Spinal cord (tissue), 10 donors: Measurements from ENCODE around the gene VPS9D1. TPM values are rescaled to one million over a fixed set of nuclear protein-coding genes. Genes with fewer than 3 reads are reported as not detected.
A peak's percentile ranks its signal among the peaks of the same experiment; 100 is the strongest.

Experiments
- DNase-seq, 6 donors: peaks; one replicate each; pipeline versions ENCODE4 v3.0.0 to v3.0.0-alpha.2; 2013 to 2015; ENCODE audit warnings: low spot score in 6 of 6, low read depth in 4 of 6
- H3K27ac ChIP-seq: one replicate; pipeline ENCODE4 v1.5.1; 2013; ENCODE audit warnings: low read depth, low read length, control low read depth
- H3K27me3 ChIP-seq: one replicate; pipeline ENCODE4 v1.6.1; 2013; ENCODE audit warnings: low read length; ENCODE audit not compliant: control insufficient read depth, insufficient read depth
- H3K36me3 ChIP-seq: one replicate; pipeline ENCODE4 v1.6.1; 2013; ENCODE audit warnings: low read length; ENCODE audit not compliant: control insufficient read depth, insufficient read depth
- H3K4me1 ChIP-seq: one replicate; pipeline ENCODE4 v1.6.1; 2013; ENCODE audit warnings: low read length; ENCODE audit not compliant: control insufficient read depth, insufficient read depth
- H3K4me3 ChIP-seq: one replicate; pipeline ENCODE4 v1.5.1; 2013; ENCODE audit warnings: low read depth, low read length, control low read depth
- H3K9me3 ChIP-seq: one replicate; pipeline ENCODE4 v1.6.1; 2013; ENCODE audit warnings: low read length; ENCODE audit not compliant: control insufficient read depth, insufficient read depth
- WGBS: methylation state at CpG from one replicate; pipeline ENCODE4 v1.1.5; 2013; ENCODE audit warnings: missing lambda C conversion rate; ENCODE audit not compliant: insufficient coverage; 5-methylcytosine and 5-hydroxymethylcytosine counted together
- long read RNA-seq, 4 donors: transcript quantifications; one replicate each; lab custom pipeline, GENCODE V29; 2026
- polyA plus RNA-seq, 2 donors: library from polyadenylated mRNA; unstranded; fragments of 120-200 nt; gene quantifications; one replicate each; pipeline ENCODE4 v1.2.1, GENCODE V29; 2013; ENCODE audit not compliant: insufficient read length in 2 of 2
- total RNA-seq, 2 donors: library from RNA; depleted of rRNA in 1 of 2; stranded (reverse); fragments of 120-200 nt in 1 of 2; fragments of >200 nt in 1 of 2; gene quantifications; one replicate each; pipeline versions ENCODE4 v1.2.3 to v1.2.4, GENCODE V29; 2013 to 2014
- donor health status: healthy.

The VPS9D1 gene
- 10 to 100 TPM in 1 of 2 donors, 1 to 10 TPM in 1; 9.4 to 13.4 TPM for total RNA-seq
- 10 to 100 TPM; 39.5 to 49.7 TPM for polyA plus RNA-seq
- long read RNA-seq, donor 1, partial matches to known transcripts, result 0 of 4 reads
- long read RNA-seq, donor 1, other reads (novel, unspliced or antisense), result 0 of 4 reads
- long read RNA-seq, donor 2, result 0 reads
- long read RNA-seq, donor 3, partial matches to known transcripts, result 0 of 1 reads
- long read RNA-seq, donor 3, other reads (novel, unspliced or antisense), result 0 of 1 reads
- long read RNA-seq, donor 4, partial matches to known transcripts, result 0 of 2 reads
- long read RNA-seq, donor 4, other reads (novel, unspliced or antisense), result 0 of 2 reads

- Histone ChIP-seq H3K4me1 (peaks cover 48% of the 10 kb centered on the region), H3K4me3 (peak within 1 kb of the TSS; percentile 59), H3K9me3 (no peaks in the 10 kb centered on the region), H3K36me3 (peaks cover 69% of the 10 kb centered on the region), H3K27ac (peak within 1 kb of the TSS; percentile 90), H3K27me3 (no peaks in the 10 kb centered on the region)
- peak in 5 of 6 donors; percentile 62 to 93 (median 75) for DNase-seq
- WGBS, result under 1% methylated on average over 103 of the region's 103 CpGs
Measured at GRCh38 chr16:89720813-89721545, at the start of gene VPS9D1, which contains the start of gene ZNF276. VPS9D1 (minus strand) TSS chr16:89720898; CDS start chr16:89720861, 37 bp downstream. ZNF276 (plus strand) TSS chr16:89721537; CDS start chr16:89721641, 104 bp downstream.

- Histone ChIP-seq H3K9me3 (no peaks in the 10 kb centered on the region), H3K27me3 (no peaks in the 10 kb centered on the region), H3K4me1 (no peaks in the 10 kb centered on the region), H3K4me3 (no peak overlapping the region), H3K36me3 (peaks cover 80% of the 10 kb centered on the region), H3K27ac (no peak overlapping the region)
- DNase-seq, result no peak
- WGBS, result 91% methylated on average over 16 of the region's 16 CpGs
Measured at GRCh38 chr16:89770367-89770766, 49.7 kb upstream of the VPS9D1 start.

GRCh38 chr16:89765292-89765830 lies 44.7 kb upstream of the VPS9D1 start:
- H3K27ac ChIP-seq, result no peak overlapping the region
- H3K36me3 ChIP-seq, result peaks cover 80% of the 10 kb centered on the region
- H3K4me3 ChIP-seq, result no peak overlapping the region
- no peak for DNase-seq
- H3K9me3 ChIP-seq, result no peaks in the 10 kb centered on the region
- 89% methylated on average over 9 of the region's 10 CpGs for whole genome bisulfite sequencing
- H3K27me3 ChIP-seq, result no peaks in the 10 kb centered on the region
- no peaks in the 10 kb centered on the region for H3K4me1 ChIP-seq

GRCh38 chr16:89764711-89765201 lies 44.1 kb upstream of the VPS9D1 start:
- Histone ChIP-seq H3K27ac (no peak overlapping the region), H3K36me3 (peaks cover 80% of the 10 kb centered on the region), H3K4me1 (no peaks in the 10 kb centered on the region), H3K9me3 (no peaks in the 10 kb centered on the region), H3K27me3 (no peaks in the 10 kb centered on the region), H3K4me3 (no peak overlapping the region)
- WGBS, result 97% methylated on average over 16 of the region's 18 CpGs
- no peak for DNase-seq

GRCh38 chr16:89761304-89761922 lies 40.7 kb upstream of the VPS9D1 start:
- Histone ChIP-seq H3K4me1 (no peaks in the 10 kb centered on the region), H3K4me3 (no peak overlapping the region), H3K27me3 (no peaks in the 10 kb centered on the region), H3K9me3 (no peaks in the 10 kb centered on the region), H3K27ac (no peak overlapping the region), H3K36me3 (peaks cover 75% of the 10 kb centered on the region)
- WGBS, result 97% methylated on average over 5 of the region's 17 CpGs
- DNase-seq, result no peak

GRCh38 chr16:89759746-89760340 lies 39.1 kb upstream of the VPS9D1 start:
- Histone ChIP-seq H3K4me1 (no peaks in the 10 kb centered on the region), H3K27ac (no peak overlapping the region), H3K36me3 (peaks cover 71% of the 10 kb centered on the region), H3K4me3 (no peak overlapping the region), H3K9me3 (no peaks in the 10 kb centered on the region), H3K27me3 (no peaks in the 10 kb centered on the region)
- DNase-seq, result no peak
- 84% methylated on average over 17 of the region's 26 CpGs for WGBS

- DNase-seq, result no peak
- H3K4me1 ChIP-seq, result peaks cover 12% of the 10 kb centered on the region
- H3K9me3 ChIP-seq, result no peaks in the 10 kb centered on the region
- 76% methylated on average over 9 of the region's 10 CpGs for WGBS
- H3K27me3 ChIP-seq, result no peaks in the 10 kb centered on the region
- no peak overlapping the region for H3K4me3 ChIP-seq
- peaks cover 64% of the 10 kb centered on the region for H3K36me3 ChIP-seq
- no peak overlapping the region for H3K27ac ChIP-seq
Measured at GRCh38 chr16:89749637-89750036, 28.9 kb upstream of the VPS9D1 start.

GRCh38 chr16:89748921-89749320 lies 28.2 kb upstream of the VPS9D1 start:
- Histone ChIP-seq H3K4me1 (peaks cover 12% of the 10 kb centered on the region), H3K36me3 (peaks cover 71% of the 10 kb centered on the region)
- WGBS, result 94% methylated on average over 6 of the region's 11 CpGs

GRCh38 chr16:89748076-89748475 lies 27.4 kb upstream of the VPS9D1 start:
- Histone ChIP-seq H3K4me1 (peaks cover 12% of the 10 kb centered on the region), H3K4me3 (no peak overlapping the region), H3K27me3 (no peaks in the 10 kb centered on the region), H3K9me3 (no peaks in the 10 kb centered on the region), H3K27ac (no peak overlapping the region), H3K36me3 (peaks cover 73% of the 10 kb centered on the region)
- WGBS, result 88% methylated on average over 8 of the region's 9 CpGs
- no peak for DNase-seq

More at GRCh38 chr16:89748921-89749320, 28.2 kb upstream of the VPS9D1 start:
- H3K9me3 ChIP-seq, result no peaks in the 10 kb centered on the region
- DNase-seq, result no peak
- no peaks in the 10 kb centered on the region for H3K27me3 ChIP-seq
- no peak overlapping the region for H3K4me3 ChIP-seq
- no peak overlapping the region for H3K27ac ChIP-seq
